Measurements from ENCODE around the gene NSF.

- TF ChIP-seq CTCF (IDR thresholded peaks at IDR 0.05) (no peak), POLR2A (IDR thresholded peaks at IDR 0.05) (no peak)
Observed at GRCh38 chr17:46770439-46770817, 180.0 kb downstream of the NSF start.
